Measurements from ENCODE around the gene SFI1. TPM values are rescaled to one million over a fixed set of nuclear protein-coding genes. Genes with fewer than 3 reads are reported as not detected.

Gene SFI1
- total RNA-seq, 4 donors from 2014 or later, result 11.0 to 20.0 (median 16.4) TPM

- peaks cover 0 to 44% (median 0%) of the 10 kb centered on the region in 3 donors for H3K4me1 ChIP-seq
- intact Hi-C loops (cut with DNase I), result no loop called here
- no peak overlapping the region for H3K4me3 ChIP-seq
- no peak overlapping the region for H3K27ac ChIP-seq
- no peak for DNase-seq
- WGBS, 2 donors, result 90% methylated on average over 6 of the region's 23 CpGs; no CpG with 5 or more reads in 1 of the 2 donors
- peaks cover 4 to 50% (median 8%) of the 10 kb centered on the region in 3 donors for H3K36me3 ChIP-seq
- no peaks in the 10 kb centered on the region for H3K27me3 ChIP-seq
- TF ChIP-seq POLR2A (IDR thresholded peaks at IDR 0.05) (no peak), CTCF (IDR thresholded peaks at IDR 0.05) (no peak)
- H3K9me3 ChIP-seq, result no peaks in the 10 kb centered on the region
Measured at GRCh38 chr22:31613286-31613903, 117.1 kb downstream of the SFI1 start.

GRCh38 chr22:31613904-31614296 is 117.6 kb downstream of the SFI1 start:
- Histone ChIP-seq H3K27ac (no peak overlapping the region), H3K36me3 (peaks cover 8 to 55% (median 8%) of the 10 kb centered on the region in 3 donors), H3K9me3 (no peaks in the 10 kb centered on the region), H3K27me3 (no peaks in the 10 kb centered on the region), H3K4me3 (no peak overlapping the region), H3K4me1 (peaks cover 0 to 49% (median 0%) of the 10 kb centered on the region in 3 donors)
- intact Hi-C loops (cut with DNase I), result no loop called here
- 68 to 82% methylated on average over 10 of the region's 10 CpGs for WGBS, 2 donors
- DNase-seq, result no peak
- TF ChIP-seq CTCF (IDR thresholded peaks at IDR 0.05) (no peak), POLR2A (IDR thresholded peaks at IDR 0.05) (no peak)

- no peak for DNase-seq
- Histone ChIP-seq H3K36me3 (peaks cover 12 to 60% (median 15%) of the 10 kb centered on the region in 3 donors), H3K9me3 (no peaks in the 10 kb centered on the region), H3K4me1 (peaks cover 0 to 49% (median 0%) of the 10 kb centered on the region in 3 donors), H3K27ac (no peak overlapping the region), H3K27me3 (no peaks in the 10 kb centered on the region), H3K4me3 (no peak overlapping the region)
- TF ChIP-seq POLR2A (IDR thresholded peaks at IDR 0.05), result no peak
- TF ChIP-seq CTCF (IDR thresholded peaks at IDR 0.05), result no peak
- intact Hi-C loops (cut with DNase I), result no loop called here
- 77% methylated on average over 5 of the region's 18 CpGs; no CpG with 5 or more reads in 1 of the 2 donors for WGBS, 2 donors
Measured at GRCh38 chr22:31614781-31615490, 118.6 kb downstream of the SFI1 start.

GRCh38 chr22:31615491-31615860 is 119.1 kb downstream of the SFI1 start:
- Histone ChIP-seq H3K9me3 (no peaks in the 10 kb centered on the region), H3K36me3 (peaks cover 15 to 60% (median 17%) of the 10 kb centered on the region in 3 donors), H3K27ac (peak overlapping the region in 1 of 4 donors; percentile 5), H3K4me3 (no peak overlapping the region), H3K4me1 (peaks cover 0 to 46% (median 0%) of the 10 kb centered on the region in 3 donors), H3K27me3 (no peaks in the 10 kb centered on the region)
- DNase-seq, result no peak
- intact Hi-C loops (cut with DNase I), result no loop called here
- 69 to 82% methylated on average over 2 to 3 of the region's 4 CpGs for WGBS, 2 donors
- TF ChIP-seq CTCF (IDR thresholded peaks at IDR 0.05), result no peak

- H3K4me1 ChIP-seq, result peaks cover 0 to 42% (median 0%) of the 10 kb centered on the region in 3 donors
- WGBS, 2 donors, result 66 to 74% methylated on average over 3 to 4 of the region's 4 CpGs
Measured at GRCh38 chr22:31615940-31616314, 119.6 kb downstream of the SFI1 start.

More at GRCh38 chr22:31615940-31616314, 119.6 kb downstream of the SFI1 start:
- no peak for DNase-seq
- Histone ChIP-seq H3K4me3 (no peak overlapping the region), H3K9me3 (no peaks in the 10 kb centered on the region), H3K27me3 (no peaks in the 10 kb centered on the region), H3K27ac (peak overlapping the region in 1 of 4 donors; percentile 5), H3K36me3 (peaks cover 20 to 60% (median 21%) of the 10 kb centered on the region in 3 donors)
- intact Hi-C loops (cut with DNase I), result no loop called here
- TF ChIP-seq POLR2A (IDR thresholded peaks at IDR 0.05), result no peak
- TF ChIP-seq CTCF (IDR thresholded peaks at IDR 0.05), result no peak

Measured in esophagus squamous epithelium (tissue), 5 donors.